GM12873 (cell line): ENCODE results near the gene USP50.

Experiments used
- TF ChIP-seq, protein P1 (sequence below): IDR thresholded peaks from 2 replicates; pipeline ENCODE4 v1.5.1; 2012; ENCODE audit warnings: low read depth, mild to moderate bottlenecking, moderate library complexity, low read length, control low read depth; ENCODE audit not compliant: insufficient read depth; ENCODE audit errors: missing control alignments

The USP50 gene

DNA sequence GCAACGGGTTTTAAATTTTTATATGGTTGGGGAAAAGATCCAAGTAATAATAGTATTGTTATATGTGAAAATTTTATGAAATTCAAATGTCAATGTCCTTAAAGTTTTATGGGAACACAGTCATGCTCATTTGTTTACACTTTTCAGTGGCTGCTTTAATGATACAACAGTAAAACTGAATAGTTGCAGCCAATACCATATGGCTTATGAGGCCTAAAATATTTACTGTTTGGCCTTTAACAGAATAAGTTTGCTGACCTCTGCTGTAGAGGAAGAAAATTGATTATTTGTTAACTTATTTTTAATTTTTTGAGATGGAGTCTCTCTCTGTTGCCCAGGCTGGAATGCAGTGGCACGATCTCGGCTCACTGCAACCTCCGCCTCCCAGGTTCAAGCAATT is 44.7 kb downstream of the USP50 start:
- TF ChIP-seq, protein P1, sequence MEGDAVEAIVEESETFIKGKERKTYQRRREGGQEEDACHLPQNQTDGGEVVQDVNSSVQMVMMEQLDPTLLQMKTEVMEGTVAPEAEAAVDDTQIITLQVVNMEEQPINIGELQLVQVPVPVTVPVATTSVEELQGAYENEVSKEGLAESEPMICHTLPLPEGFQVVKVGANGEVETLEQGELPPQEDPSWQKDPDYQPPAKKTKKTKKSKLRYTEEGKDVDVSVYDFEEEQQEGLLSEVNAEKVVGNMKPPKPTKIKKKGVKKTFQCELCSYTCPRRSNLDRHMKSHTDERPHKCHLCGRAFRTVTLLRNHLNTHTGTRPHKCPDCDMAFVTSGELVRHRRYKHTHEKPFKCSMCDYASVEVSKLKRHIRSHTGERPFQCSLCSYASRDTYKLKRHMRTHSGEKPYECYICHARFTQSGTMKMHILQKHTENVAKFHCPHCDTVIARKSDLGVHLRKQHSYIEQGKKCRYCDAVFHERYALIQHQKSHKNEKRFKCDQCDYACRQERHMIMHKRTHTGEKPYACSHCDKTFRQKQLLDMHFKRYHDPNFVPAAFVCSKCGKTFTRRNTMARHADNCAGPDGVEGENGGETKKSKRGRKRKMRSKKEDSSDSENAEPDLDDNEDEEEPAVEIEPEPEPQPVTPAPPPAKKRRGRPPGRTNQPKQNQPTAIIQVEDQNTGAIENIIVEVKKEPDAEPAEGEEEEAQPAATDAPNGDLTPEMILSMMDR: no peak

DNA sequence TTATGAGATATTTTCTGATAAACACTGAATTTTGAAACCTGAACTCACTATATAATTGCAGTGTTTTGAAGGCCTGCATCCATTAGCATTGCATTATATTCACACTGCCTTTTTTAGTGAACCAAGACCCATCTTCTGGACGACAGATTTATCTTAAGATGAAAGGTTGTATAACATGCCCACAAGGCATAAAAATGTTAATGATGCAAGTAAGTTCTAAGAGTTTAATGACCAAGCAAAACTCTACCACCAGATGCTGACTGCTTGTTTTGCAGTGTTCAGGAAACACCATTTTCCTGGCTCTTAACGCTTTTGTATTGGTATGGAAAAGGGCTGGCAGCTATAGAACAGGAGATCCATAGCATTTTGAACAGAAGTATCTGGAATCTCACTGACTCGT is 46.1 kb downstream of the USP50 start:
- TF ChIP-seq, protein P1: no peak

DNA sequence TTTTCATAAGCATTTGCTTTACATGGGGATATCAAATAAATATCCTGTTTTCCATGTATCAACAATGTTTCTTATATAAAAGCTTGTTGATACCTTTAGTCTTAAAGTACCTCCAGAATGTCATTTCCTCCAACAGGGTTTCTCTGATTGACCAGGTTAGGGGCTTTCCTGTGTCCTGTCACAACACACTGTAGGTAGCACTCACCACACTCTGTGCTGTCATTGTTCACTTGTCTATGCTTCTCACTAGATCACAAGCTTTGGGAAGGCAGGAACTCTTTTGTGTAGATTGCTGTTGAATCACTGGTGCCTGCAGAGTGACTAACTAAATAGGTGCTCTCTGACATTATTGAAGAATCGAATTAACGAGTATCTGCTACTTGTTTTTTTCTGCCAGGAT is 49.8 kb downstream of the USP50 start:
- TF ChIP-seq, protein P1: no peak

DNA sequence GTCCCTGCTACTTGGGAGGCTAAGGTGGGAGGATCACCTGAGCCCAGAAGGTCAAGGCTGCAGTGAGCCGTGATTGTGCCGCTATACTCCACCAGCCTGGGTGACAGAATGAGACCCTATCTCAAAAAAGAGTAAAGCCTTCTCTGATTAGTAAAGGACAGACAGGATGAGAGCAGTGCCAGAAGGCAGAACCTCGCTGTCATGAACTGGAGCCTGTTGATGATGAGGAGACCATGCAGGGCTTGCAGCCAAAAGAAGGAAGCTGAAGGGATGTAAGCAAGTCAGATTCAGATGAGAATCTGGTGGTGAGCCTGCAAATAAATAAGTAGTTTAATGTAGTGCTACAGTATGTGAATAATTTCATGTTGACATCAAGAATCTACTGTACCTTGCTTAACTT is 52.8 kb downstream of the USP50 start:
- TF ChIP-seq, protein P1: no peak

DNA sequence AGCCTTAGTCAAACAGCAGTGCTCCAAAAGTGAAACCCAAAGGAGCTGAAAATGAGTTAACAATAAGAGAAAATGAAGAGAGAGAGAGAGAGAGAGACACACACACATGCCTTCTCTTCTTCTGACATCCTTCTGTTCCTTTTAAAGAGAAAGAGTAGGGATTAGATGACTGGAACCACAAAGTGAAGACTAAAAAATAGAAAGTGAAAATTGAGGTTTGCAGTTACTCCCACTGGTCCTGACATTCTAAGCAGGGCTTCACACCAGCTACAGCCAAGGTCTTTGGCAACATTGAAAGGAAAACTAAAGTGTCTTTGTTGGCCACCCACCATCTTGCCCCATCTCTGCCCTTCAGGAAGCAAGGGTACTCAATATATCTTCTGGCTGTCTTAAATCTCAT is 59.2 kb downstream of the USP50 start:
- TF ChIP-seq, protein P1: no peak

DNA sequence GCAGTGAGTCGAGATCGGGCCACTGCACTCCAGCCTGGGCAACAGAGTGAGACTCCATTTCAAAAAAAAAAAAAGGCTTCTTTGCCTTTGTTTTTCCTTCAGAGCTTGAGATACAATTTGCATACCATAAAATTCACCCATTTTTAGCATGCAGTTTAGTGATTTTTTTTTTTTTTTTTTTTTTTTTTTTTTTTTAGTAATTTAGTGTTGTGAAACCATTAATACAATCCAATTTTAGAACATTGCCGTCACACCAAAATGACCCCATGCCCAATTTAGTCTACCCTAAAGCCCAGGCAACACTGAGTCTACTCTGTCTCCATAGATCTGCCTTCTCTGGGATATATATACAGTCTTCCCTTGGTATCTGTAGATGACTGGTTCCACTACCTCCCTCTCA is 61.1 kb downstream of the USP50 start:
- TF ChIP-seq, protein P1: no peak

DNA sequence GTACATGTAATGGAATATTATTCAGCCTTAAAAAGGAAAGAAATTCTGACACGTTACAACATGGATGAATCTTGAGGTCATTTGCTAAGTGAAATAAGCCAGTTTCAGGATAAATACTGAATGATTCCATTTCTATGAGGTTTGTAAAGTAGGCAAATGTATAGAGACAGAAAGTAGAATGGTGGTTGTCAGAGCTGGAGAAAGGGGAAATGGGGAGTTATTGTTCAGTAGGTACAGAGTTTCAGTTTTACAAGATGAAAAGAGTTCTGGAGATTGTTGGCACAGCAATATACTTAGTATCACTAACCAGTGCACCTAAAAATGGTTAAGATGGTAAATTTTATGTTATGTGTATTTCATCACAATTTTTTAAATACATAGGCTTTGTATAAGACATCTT is 61.7 kb downstream of the USP50 start:
- TF ChIP-seq, protein P1: no peak
